ENCODE data around the gene SATB2.

DNA sequence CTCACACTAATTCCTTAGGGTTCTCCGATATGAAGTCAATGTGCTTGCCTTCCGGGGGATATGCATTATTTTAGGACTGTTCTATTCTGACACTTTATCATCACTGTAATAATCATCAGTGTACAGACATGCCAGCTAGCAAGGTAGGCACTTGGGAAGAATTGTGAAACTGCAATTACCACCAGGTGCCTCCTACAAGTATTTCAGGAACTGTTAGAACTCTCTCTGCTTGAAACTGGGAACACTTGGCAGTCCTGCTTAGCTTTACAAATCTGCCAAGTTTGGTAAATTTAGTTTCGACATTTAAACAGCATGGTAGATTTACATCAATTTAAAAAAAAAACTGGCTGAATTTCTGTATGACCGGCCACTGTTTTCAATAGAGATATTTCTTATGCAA lies 128.7 kb downstream of the SATB2 start:
- TF ChIP-seq, protein P1, sequence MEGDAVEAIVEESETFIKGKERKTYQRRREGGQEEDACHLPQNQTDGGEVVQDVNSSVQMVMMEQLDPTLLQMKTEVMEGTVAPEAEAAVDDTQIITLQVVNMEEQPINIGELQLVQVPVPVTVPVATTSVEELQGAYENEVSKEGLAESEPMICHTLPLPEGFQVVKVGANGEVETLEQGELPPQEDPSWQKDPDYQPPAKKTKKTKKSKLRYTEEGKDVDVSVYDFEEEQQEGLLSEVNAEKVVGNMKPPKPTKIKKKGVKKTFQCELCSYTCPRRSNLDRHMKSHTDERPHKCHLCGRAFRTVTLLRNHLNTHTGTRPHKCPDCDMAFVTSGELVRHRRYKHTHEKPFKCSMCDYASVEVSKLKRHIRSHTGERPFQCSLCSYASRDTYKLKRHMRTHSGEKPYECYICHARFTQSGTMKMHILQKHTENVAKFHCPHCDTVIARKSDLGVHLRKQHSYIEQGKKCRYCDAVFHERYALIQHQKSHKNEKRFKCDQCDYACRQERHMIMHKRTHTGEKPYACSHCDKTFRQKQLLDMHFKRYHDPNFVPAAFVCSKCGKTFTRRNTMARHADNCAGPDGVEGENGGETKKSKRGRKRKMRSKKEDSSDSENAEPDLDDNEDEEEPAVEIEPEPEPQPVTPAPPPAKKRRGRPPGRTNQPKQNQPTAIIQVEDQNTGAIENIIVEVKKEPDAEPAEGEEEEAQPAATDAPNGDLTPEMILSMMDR (conservative IDR thresholded peaks at IDR 0.05 in 1 of 2, IDR thresholded peaks at IDR 0.05 in 1 of 2; ENCODE audit: extremely low read depth in 1 of 2, insufficient read depth in 1 of 2, low read depth in 1 of 2, low read length in 2 of 2) = no peak
- TF ChIP-seq EZH2 (IDR thresholded peaks at IDR 0.05; ENCODE audit: borderline replicate concordance, low read length) = no peak
